HepG2 (cell line): ENCODE results near the gene EFS. TPM values are rescaled to one million over a fixed set of nuclear protein-coding genes. Genes with fewer than 3 reads are reported as not detected.

Experiments used
- ATRX ChIP-seq: sonication (generic); formaldehyde crosslinking; IDR thresholded peaks from 2 replicates; pipeline ENCODE4 v1.4.0; 2020; ENCODE audit warnings: missing genetic modification reagents, borderline replicate concordance
- CC2D1A ChIP-seq: sonication (generic); formaldehyde crosslinking; IDR thresholded peaks from 2 replicates; pipeline ENCODE4 v1.8.1; 2023; ENCODE audit warnings: mild to moderate bottlenecking, missing genetic modification reagents
- IKZF4 ChIP-seq: sonication (generic); formaldehyde crosslinking; IDR thresholded peaks from 2 replicates; pipeline ENCODE4 v1.5.1; 2020; ENCODE audit warnings: borderline replicate concordance, mild to moderate bottlenecking, low read depth, missing genetic modification reagents; ENCODE audit errors: not compliant biosample characterization
- KLF6 ChIP-seq: IDR thresholded peaks from 2 replicates; pipeline ENCODE4 v1.8.0; 2016; ENCODE audit warnings: missing biosample characterization, missing genetic modification reagents
- KMT2B ChIP-seq: IDR thresholded peaks from 2 replicates; pipeline ENCODE4 v1.6.1; 2016; ENCODE audit warnings: missing genetic modification reagents, missing compliant biosample characterization
- NKX3-1 ChIP-seq: sonication (generic); formaldehyde crosslinking; IDR thresholded peaks from 2 replicates; pipeline ENCODE4 v1.5.0; 2020; ENCODE audit warnings: missing genetic modification reagents
- NR3C1 ChIP-seq: sonication (generic); formaldehyde crosslinking; IDR thresholded peaks from 2 replicates; pipeline ENCODE4 v1.4.0; 2020; ENCODE audit warnings: missing genetic modification reagents
- POLR2AphosphoS5 ChIP-seq: IDR thresholded peaks from 2 replicates; pipeline ENCODE4 v1.6.1; 2012; ENCODE audit warnings: low read depth, low read length
- SATB2 ChIP-seq: sonication (generic); formaldehyde crosslinking; IDR thresholded peaks from 2 replicates; pipeline ENCODE4 v1.5.0; 2020; ENCODE audit warnings: missing genetic modification reagents
- TARDBP ChIP-seq: sonication (generic); formaldehyde crosslinking; IDR thresholded peaks from 2 replicates; pipeline ENCODE4 v1.8.0; 2022; ENCODE audit warnings: mild to moderate bottlenecking, missing genetic modification reagents
- YEATS2 ChIP-seq: sonication (generic); formaldehyde crosslinking; IDR thresholded peaks from 2 replicates; pipeline ENCODE4 v1.4.0; 2020; ENCODE audit warnings: missing genetic modification reagents, borderline replicate concordance
- ZBTB1 ChIP-seq: sonication (generic); formaldehyde crosslinking; IDR thresholded peaks from 2 replicates; pipeline ENCODE4 v1.4.0; 2020; ENCODE audit warnings: missing genetic modification reagents, borderline replicate concordance
- ZNF136 ChIP-seq: sonication (generic); formaldehyde crosslinking; IDR thresholded peaks from 2 replicates; pipeline ENCODE4 v1.8.1; 2022; ENCODE audit warnings: low read depth, mild to moderate bottlenecking, moderate library complexity, missing genetic modification reagents
- ZNF207 ChIP-seq: fragments of 450-650 bp; IDR thresholded peaks from 2 replicates; pipeline ENCODE4 v1.6.1; 2016; ENCODE audit warnings: antibody characterized with exemption, borderline replicate concordance
- ZNF335 ChIP-seq: sonication (generic); formaldehyde crosslinking; IDR thresholded peaks from 2 replicates; pipeline ENCODE4 v1.4.0; 2020; ENCODE audit warnings: missing genetic modification reagents
- ZNF562 ChIP-seq: sonication (generic); formaldehyde crosslinking; IDR thresholded peaks from 2 replicates; pipeline ENCODE4 v1.8.0; 2022; ENCODE audit warnings: missing genetic modification reagents, borderline replicate concordance
- ZNF577 ChIP-seq: sonication (generic); formaldehyde crosslinking; IDR thresholded peaks from 2 replicates; pipeline ENCODE4 v1.4.0; 2020; ENCODE audit warnings: mild to moderate bottlenecking, low read depth, missing genetic modification reagents, borderline replicate concordance
- ZNF781 ChIP-seq: sonication (generic); formaldehyde crosslinking; IDR thresholded peaks from 2 replicates; pipeline ENCODE4 v1.5.1; 2020; ENCODE audit warnings: borderline replicate concordance, mild to moderate bottlenecking, missing genetic modification reagents; ENCODE audit errors: not compliant biosample characterization
- ZNF782 ChIP-seq: sonication (generic); formaldehyde crosslinking; IDR thresholded peaks from 2 replicates; pipeline ENCODE4 v1.4.0; 2020; ENCODE audit warnings: missing genetic modification reagents, mild to moderate bottlenecking, borderline replicate concordance
- ZNF878 ChIP-seq: sonication (generic); formaldehyde crosslinking; IDR thresholded peaks from 2 replicates; pipeline ENCODE4 v1.8.1; 2023; ENCODE audit warnings: mild to moderate bottlenecking, missing genetic modification reagents, moderate library complexity
- polyA plus RNA-seq, 8 experiments: library from polyadenylated mRNA; depleted of rRNA in 3 of 8; stranded (reverse) in 7 of 8; unstranded in 1 of 8; fragments of >200 nt; fragmentation: Illumina TruSeq in 4 of 8; extraction: Trizol in 4 of 8; gene quantifications; 2 replicates each; pipeline versions ENCODE4 v1.2.1 to v1.2.3, GENCODE V29; 2011 to 2016; ENCODE audit warnings: low read depth in 4 of 8, missing spikeins in 1 of 8, mixed read lengths in 1 of 8; ENCODE audit not compliant: insufficient read depth in 1 of 8
- total RNA-seq, 5 experiments: library from RNA; depleted of rRNA; stranded (reverse); fragments of >200 nt; fragmentation: Illumina TruSeq; extraction: Trizol; gene quantifications; 2 replicates each; pipeline ENCODE4 v1.2.3, GENCODE V29; 2016; ENCODE audit warnings: low read depth in 1 of 5
- TF ChIP-seq, protein P1 (sequence below): sonication (generic); formaldehyde crosslinking; conservative IDR thresholded peaks from 2 replicates; pipeline ENCODE4 v1.8.0; 2022; ENCODE audit warnings: missing genetic modification reagents
- TF ChIP-seq, protein P2 (sequence below): sonication (generic); formaldehyde crosslinking; IDR thresholded peaks from 2 replicates; pipeline ENCODE4 v1.5.1; 2020; ENCODE audit warnings: missing genetic modification reagents, mild to moderate bottlenecking, borderline replicate concordance
- TF ChIP-seq, protein P3 (sequence below): sonication (generic); formaldehyde crosslinking; IDR thresholded peaks from 2 replicates; pipeline ENCODE4 v1.5.0; 2020; ENCODE audit warnings: missing genetic modification reagents, mild to moderate bottlenecking, borderline replicate concordance
- TF ChIP-seq, protein P4 (sequence below): sonication (generic); formaldehyde crosslinking; IDR thresholded peaks from 2 replicates; pipeline ENCODE4 v1.8.0; 2022; ENCODE audit warnings: missing genetic modification reagents, mild to moderate bottlenecking, borderline replicate concordance
- TF ChIP-seq, protein P5 (sequence below): sonication (generic); formaldehyde crosslinking; IDR thresholded peaks from 2 replicates; pipeline ENCODE4 v1.8.1; 2023; ENCODE audit warnings: mild to moderate bottlenecking, missing genetic modification reagents, borderline replicate concordance

Gene EFS
- total and polyA plus RNA-seq, 2 of the 13 experiments (the other 11 are each of a cell fraction or from before 2014, with no cell fraction given), result not detected

DNA sequence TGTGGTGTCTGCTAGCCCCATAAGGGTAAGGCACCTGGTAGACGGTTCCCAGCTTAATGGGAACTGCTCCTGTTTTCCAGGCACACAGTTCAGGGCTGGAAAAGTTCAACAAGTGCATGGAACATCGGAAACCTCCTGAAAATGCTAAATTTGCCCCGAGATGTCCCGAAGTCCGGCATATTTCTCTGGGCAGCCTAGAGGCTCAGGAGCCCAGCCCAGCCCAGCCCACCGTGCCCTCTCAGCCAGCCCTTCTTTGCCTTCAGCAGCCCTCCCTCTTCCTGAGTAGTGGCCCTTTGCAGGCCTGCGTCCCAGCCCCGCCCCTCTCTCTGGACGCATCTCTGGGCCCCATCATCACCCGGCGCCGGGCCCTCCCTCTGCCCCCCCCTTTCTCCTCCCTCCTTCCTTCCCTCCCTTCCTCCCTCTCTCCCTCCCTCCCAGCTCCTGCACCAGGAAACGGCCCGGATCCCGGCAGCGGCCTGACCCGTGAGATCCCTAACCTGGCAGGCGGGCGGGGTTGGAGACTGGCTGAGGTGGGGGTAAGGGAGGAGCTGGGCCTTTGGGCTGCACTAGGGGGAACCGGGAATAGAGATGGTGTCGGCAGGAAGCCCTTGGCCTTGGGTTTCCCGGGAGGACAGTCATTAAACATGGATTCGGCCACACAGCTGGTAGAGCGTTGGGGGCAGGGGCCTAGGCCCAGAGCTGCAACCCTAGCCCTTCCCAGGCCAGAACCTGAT is 58.4 kb downstream of the EFS start, which contains the start of gene BCL2L2 (continued):
- TF ChIP-seq, protein P1, sequence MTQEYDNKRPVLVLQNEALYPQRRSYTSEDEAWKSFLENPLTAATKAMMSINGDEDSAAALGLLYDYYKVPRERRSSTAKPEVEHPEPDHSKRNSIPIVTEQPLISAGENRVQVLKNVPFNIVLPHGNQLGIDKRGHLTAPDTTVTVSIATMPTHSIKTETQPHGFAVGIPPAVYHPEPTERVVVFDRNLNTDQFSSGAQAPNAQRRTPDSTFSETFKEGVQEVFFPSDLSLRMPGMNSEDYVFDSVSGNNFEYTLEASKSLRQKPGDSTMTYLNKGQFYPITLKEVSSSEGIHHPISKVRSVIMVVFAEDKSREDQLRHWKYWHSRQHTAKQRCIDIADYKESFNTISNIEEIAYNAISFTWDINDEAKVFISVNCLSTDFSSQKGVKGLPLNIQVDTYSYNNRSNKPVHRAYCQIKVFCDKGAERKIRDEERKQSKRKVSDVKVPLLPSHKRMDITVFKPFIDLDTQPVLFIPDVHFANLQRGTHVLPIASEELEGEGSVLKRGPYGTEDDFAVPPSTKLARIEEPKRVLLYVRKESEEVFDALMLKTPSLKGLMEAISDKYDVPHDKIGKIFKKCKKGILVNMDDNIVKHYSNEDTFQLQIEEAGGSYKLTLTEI (CRISPR knock-in tag), result no peak
- TF ChIP-seq, protein P2, sequence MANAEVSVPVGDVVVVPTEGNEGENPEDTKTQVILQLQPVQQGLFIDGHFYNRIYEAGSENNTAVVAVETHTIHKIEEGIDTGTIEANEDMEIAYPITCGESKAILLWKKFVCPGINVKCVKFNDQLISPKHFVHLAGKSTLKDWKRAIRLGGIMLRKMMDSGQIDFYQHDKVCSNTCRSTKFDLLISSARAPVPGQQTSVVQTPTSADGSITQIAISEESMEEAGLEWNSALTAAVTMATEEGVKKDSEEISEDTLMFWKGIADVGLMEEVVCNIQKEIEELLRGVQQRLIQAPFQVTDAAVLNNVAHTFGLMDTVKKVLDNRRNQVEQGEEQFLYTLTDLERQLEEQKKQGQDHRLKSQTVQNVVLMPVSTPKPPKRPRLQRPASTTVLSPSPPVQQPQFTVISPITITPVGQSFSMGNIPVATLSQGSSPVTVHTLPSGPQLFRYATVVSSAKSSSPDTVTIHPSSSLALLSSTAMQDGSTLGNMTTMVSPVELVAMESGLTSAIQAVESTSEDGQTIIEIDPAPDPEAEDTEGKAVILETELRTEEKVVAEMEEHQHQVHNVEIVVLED (CRISPR knock-in tag), result peak; percentile 92
- TF ChIP-seq ATRX (CRISPR knock-in tag) (no peak), KMT2B (CRISPR knock-in tag) (peak; percentile 91), ZNF878 (CRISPR knock-in tag) (no peak), ZNF577 (CRISPR knock-in tag) (no peak), NR3C1 (CRISPR knock-in tag) (no peak), NKX3-1 (CRISPR knock-in tag) (no peak; the same call in 1 of the 2 replicates), ZNF335 (peak; percentile 83; the same call in 1 of the 2 replicates), ZNF562 (CRISPR knock-in tag) (no peak), TARDBP (peak; percentile 100), SATB2 (peak; percentile 62; the same call in 1 of the 2 replicates), ZBTB1 (CRISPR knock-in tag) (0 out of 2 replicates have a peak, but pooled peaks have one; percentile 45), ZNF781 (CRISPR knock-in tag) (no peak), ZNF136 (CRISPR knock-in tag) (peak; percentile 99), ZNF207 (no peak), YEATS2 (peak; percentile 93), POLR2AphosphoS5 (peak; percentile 96), CC2D1A (CRISPR knock-in tag) (no peak), KLF6 (no peak; the same call in 1 of the 2 replicates), IKZF4 (CRISPR knock-in tag) (peak; percentile 96), ZNF782 (CRISPR knock-in tag) (no peak; the same call in none of the 2 replicates)
- TF ChIP-seq, protein P3, sequence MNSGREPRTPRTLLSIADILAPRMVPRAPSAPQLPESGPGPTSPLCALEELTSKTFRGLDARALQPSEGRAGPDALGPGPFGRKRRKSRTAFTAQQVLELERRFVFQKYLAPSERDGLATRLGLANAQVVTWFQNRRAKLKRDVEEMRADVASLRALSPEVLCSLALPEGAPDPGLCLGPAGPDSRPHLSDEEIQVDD (CRISPR knock-in tag), result no peak; the same call in 1 of the 2 replicates
- TF ChIP-seq, protein P4, sequence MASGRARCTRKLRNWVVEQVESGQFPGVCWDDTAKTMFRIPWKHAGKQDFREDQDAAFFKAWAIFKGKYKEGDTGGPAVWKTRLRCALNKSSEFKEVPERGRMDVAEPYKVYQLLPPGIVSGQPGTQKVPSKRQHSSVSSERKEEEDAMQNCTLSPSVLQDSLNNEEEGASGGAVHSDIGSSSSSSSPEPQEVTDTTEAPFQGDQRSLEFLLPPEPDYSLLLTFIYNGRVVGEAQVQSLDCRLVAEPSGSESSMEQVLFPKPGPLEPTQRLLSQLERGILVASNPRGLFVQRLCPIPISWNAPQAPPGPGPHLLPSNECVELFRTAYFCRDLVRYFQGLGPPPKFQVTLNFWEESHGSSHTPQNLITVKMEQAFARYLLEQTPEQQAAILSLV (CRISPR knock-in tag), result peak; percentile 87; the same call in 1 of the 2 replicates
- TF ChIP-seq, protein P5, sequence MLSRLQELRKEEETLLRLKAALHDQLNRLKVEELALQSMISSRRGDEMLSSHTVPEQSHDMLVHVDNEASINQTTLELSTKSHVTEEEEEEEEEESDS (CRISPR knock-in tag), result no peak
